ENCODE data around the gene ZC3H7A. TPM values are rescaled to one million over a fixed set of nuclear protein-coding genes. Genes with fewer than 3 reads are reported as not detected.
A peak's percentile ranks its signal among the peaks of the same experiment; 100 is the strongest.

Gene ZC3H7A
- total RNA-seq, 6 experiments from 2014 or later = 56.5 to 73.0 (median 63.5) TPM

GRCh38 chr16:11748404-11749254, 48.4 kb downstream of the ZC3H7A start:
- no peak for DNase-seq
- Mint-ChIP-seq H3K4me1 (ENCODE audit: low read depth) (peaks cover 8% of the 10 kb centered on the region), H3K4me3 (no peak overlapping the region), H3K36me3 (ENCODE audit: low read depth) (peaks cover 48% of the 10 kb centered on the region), H3K9me3 (no peaks in the 10 kb centered on the region), H3K27me3 (ENCODE audit: insufficient read depth) (no peaks in the 10 kb centered on the region; the same call in 1 of the 2 replicates), H3K27ac (no peak overlapping the region)
- TF ChIP-seq CTCF (IDR thresholded peaks at IDR 0.05) = no peak

DNA sequence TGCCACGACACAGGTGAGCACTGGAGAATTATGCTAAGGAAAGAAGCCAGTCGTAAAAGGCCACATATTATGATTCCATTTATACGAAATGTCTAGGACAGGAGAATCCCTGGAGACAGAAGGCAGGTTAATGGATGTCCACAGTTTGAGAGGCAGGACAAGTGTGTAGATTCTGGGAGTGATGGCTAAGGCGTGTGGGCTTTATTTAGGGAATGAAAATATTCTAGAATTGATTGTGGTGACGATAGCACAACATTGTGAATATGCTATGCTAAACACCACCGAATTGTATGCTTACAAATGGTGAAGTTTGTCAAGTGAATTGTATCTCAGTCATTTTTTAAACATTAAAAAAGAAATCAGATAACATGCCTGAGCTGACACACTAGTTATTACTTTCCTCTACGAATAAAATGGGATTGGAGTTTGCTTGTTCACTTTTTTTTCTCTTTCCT, 49.1 kb downstream of the ZC3H7A start:
- Mint-ChIP-seq H3K27me3 (ENCODE audit: insufficient read depth) (peaks cover 1% of the 10 kb centered on the region; the same call in 1 of the 2 replicates), H3K9me3 (no peaks in the 10 kb centered on the region), H3K4me3 (no peak overlapping the region), H3K36me3 (ENCODE audit: low read depth) (peaks cover 44% of the 10 kb centered on the region), H3K4me1 (ENCODE audit: low read depth) (peaks cover 14% of the 10 kb centered on the region), H3K27ac (no peak overlapping the region)
- DNase-seq = no peak
- TF ChIP-seq CTCF (IDR thresholded peaks at IDR 0.05) = no peak

GRCh38 chr16:11744075-11744470, 53.0 kb downstream of the ZC3H7A start:
- Mint-ChIP-seq H3K4me3 (peak overlapping the region; percentile 88; the same call in 1 of the 2 replicates), H3K9me3 (no peaks in the 10 kb centered on the region), H3K36me3 (ENCODE audit: low read depth) (peaks cover 33% of the 10 kb centered on the region), H3K27ac (peak overlapping the region; percentile 96), H3K4me1 (ENCODE audit: low read depth) (peaks cover 41% of the 10 kb centered on the region), H3K27me3 (ENCODE audit: insufficient read depth) (peaks cover 2% of the 10 kb centered on the region; the same call in 1 of the 2 replicates)
- no peak for DNase-seq
- no peak for TF ChIP-seq CTCF (IDR thresholded peaks at IDR 0.05)

GRCh38 chr16:11743308-11744074, 53.6 kb downstream of the ZC3H7A start:
- no peaks in the 10 kb centered on the region for H3K9me3 Mint-ChIP-seq
- peaks cover 2% of the 10 kb centered on the region; the same call in 1 of the 2 replicates for H3K27me3 Mint-ChIP-seq (ENCODE audit: insufficient read depth)
- peaks cover 43% of the 10 kb centered on the region for H3K4me1 Mint-ChIP-seq (ENCODE audit: low read depth)
- no peak for TF ChIP-seq CTCF (IDR thresholded peaks at IDR 0.05)
- H3K27ac Mint-ChIP-seq = peak overlapping the region; percentile 96
- H3K36me3 Mint-ChIP-seq (ENCODE audit: low read depth) = peaks cover 33% of the 10 kb centered on the region
- DNase-seq = peak; percentile 25
- peak overlapping the region; percentile 88 for H3K4me3 Mint-ChIP-seq

DNA sequence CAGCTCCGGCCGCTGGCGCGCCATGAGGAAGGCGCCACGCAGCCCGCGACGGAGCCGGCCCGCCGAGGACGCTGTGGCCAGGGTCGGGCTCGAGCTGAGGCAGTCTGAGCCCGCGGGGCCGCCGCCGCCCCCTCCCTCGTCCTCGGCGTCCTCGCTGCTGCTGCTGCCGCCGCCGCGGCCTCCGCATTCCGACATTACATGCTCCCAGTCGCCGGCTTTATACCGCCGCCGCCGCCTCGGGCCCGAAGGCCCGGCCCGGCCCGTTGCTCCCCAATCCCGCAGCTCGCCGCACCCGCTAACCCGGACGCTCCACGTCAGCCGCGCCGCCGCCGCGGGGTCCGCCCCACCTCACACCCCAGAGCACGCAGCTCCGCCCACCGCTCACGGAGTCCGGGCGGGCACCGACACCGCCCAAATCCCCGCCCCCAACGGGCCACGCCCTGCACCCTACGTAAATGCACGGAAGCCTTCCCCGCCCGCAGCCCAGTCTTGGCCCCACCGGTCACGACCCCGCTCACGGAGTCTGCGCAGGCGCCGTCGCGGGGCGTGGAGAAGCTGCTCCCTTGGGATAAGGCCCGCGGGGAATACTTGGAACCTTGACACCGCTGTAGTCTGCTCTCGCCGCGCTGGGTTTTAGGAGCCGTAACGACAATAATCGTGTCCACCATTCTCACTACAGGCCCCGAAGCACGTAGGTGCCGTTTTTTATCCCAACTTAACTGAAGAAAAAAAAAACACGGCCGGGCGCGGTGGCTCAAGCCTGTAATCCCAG, 54.3 kb downstream of the ZC3H7A start, which contains the start of gene TXNDC11:
Gene TXNDC11 (minus strand): TSS at position 322 of the 772 bp plus-strand sequence. CDS start 127 bp downstream, at position 195.
- H3K27me3 Mint-ChIP-seq (ENCODE audit: insufficient read depth) = peaks cover 2% of the 10 kb centered on the region; the same call in 1 of the 2 replicates
- H3K4me1 Mint-ChIP-seq (ENCODE audit: low read depth) = peaks cover 51% of the 10 kb centered on the region
- no peak for TF ChIP-seq CTCF (IDR thresholded peaks at IDR 0.05)
- H3K36me3 Mint-ChIP-seq (ENCODE audit: low read depth) = peaks cover 38% of the 10 kb centered on the region
- no peaks in the 10 kb centered on the region for H3K9me3 Mint-ChIP-seq
- DNase-seq = peak; percentile 97
- peak within 1 kb of the TSS; percentile 96 for H3K27ac Mint-ChIP-seq
- peak within 1 kb of the TSS; percentile 94 for H3K4me3 Mint-ChIP-seq

All from HFFc6 (cell line).